GM12872 (cell line): ENCODE results near the gene SLC6A8.

ENCODE experiments used
- TF ChIP-seq, protein P1 (sequence below): IDR thresholded peaks from 3 replicates; pipeline ENCODE4 v1.5.1; 2011; ENCODE audit warnings: low read depth, mild to moderate bottlenecking, low read length, moderate library complexity; ENCODE audit not compliant: insufficient read depth

SLC6A8 gene

DNA sequence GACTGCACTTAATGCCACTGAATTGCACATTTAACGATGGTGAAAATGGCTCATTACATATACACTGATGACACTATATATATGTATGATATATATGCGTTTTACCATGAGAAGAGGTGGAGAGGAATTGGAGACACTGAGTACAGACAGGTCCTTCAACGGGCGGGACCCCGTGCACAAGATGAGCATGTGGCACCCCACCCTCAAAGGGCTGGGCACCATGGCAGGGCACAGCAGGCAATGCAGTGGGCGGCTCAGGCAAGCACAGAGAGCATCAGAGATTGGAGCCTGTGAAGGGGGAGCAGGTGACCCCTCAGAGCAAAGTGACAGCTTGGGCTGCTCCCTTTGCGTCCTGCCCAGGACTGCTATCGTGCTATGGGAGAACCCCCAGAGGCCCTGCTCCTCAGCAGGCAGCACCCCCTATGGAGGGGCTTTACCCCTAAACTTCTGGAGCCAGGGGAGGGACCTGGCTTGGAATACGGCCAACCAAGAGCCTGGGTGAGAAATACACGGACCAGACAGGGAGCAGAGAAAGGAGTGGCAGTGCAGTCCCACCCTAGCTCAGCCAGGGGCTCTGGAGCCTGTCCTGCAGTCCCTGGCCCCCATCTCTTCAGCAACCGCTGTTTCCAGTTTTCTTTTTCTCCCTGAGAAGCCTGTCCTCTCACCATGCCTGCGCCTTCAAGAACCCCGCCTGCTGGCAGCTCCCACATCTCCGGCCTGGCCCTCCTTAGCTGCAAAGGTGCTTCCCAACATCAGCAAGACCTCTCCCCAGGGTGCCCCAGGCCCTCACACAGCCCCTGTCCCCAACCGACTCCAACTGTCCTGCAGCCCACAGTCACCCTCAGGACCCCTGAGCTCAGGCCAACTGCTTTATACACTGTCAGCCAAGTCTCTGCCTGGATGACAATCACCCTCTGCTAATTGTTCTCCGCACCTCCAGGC, 10.5 kb downstream of the SLC6A8 start:
- TF ChIP-seq, protein P1, sequence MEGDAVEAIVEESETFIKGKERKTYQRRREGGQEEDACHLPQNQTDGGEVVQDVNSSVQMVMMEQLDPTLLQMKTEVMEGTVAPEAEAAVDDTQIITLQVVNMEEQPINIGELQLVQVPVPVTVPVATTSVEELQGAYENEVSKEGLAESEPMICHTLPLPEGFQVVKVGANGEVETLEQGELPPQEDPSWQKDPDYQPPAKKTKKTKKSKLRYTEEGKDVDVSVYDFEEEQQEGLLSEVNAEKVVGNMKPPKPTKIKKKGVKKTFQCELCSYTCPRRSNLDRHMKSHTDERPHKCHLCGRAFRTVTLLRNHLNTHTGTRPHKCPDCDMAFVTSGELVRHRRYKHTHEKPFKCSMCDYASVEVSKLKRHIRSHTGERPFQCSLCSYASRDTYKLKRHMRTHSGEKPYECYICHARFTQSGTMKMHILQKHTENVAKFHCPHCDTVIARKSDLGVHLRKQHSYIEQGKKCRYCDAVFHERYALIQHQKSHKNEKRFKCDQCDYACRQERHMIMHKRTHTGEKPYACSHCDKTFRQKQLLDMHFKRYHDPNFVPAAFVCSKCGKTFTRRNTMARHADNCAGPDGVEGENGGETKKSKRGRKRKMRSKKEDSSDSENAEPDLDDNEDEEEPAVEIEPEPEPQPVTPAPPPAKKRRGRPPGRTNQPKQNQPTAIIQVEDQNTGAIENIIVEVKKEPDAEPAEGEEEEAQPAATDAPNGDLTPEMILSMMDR: no peak

DNA sequence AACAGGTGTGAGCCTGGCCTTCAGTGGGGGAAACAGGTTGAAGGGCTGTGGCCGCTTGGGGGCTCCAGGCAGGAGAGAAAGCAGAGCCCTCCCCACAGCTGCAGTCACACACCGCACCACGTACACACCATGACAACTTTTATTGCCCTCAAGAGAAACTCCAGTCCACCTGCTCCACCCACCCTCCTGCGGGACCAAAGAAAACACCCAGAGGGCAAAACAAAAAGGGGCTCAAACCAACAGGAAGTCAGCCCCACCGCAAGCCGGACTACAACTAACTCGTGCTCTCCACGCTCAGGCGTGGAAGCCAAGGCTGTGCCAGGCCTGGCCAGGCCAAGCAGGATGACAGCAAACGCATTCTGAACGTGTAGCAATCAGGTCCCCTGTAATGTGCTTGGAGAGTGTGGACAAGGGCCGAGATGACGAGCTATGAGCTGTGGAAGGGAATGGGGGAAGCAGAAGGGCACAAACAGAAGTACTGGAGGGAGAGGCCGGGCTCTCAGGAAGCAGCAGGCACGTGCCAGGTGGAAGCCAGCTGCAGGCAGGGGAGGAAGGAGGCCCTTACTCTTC, 12.7 kb downstream of the SLC6A8 start:
- TF ChIP-seq, protein P1: no peak

DNA sequence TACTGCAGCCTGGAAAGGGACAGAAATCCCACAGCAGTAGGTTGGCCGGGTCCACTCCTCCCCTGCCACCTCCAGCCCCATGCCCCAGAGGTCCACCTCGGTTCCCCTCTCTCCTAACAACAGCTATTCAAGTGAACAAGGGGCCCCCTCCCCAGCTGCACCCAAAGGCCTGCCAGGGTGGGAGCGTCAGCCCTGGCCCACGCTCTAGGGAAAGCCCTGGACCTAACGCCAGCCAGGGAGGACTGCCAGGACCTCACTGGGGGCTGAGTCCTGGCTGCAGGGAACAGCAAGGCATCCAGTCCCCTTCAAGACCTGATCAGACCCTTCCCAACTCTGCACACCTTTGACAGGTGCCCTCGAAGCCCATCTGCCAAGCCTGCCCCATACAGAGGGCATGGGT, 13.2 kb downstream of the SLC6A8 start:
- TF ChIP-seq, protein P1: no peak

DNA sequence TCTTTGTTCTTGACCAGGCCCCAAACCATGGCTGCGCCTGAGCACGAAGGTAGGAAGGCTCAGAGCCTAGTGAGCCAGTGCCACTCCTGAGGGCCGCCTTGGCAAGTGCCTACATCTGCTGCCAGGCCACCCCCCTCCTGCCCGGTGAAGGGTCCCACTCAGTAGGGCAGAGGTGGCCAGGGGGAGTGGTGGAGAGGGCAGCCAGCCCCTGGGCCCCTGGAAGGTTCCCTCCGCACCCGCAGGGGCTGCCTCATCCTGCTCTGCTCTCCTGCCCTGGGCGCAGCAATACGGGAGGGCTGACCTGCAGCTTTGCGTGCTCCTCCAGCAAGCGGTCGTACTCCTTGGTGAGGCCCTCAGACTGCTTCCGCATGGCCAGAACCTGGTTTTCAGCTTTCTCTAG, 14.0 kb downstream of the SLC6A8 start:
- TF ChIP-seq, protein P1: no peak

DNA sequence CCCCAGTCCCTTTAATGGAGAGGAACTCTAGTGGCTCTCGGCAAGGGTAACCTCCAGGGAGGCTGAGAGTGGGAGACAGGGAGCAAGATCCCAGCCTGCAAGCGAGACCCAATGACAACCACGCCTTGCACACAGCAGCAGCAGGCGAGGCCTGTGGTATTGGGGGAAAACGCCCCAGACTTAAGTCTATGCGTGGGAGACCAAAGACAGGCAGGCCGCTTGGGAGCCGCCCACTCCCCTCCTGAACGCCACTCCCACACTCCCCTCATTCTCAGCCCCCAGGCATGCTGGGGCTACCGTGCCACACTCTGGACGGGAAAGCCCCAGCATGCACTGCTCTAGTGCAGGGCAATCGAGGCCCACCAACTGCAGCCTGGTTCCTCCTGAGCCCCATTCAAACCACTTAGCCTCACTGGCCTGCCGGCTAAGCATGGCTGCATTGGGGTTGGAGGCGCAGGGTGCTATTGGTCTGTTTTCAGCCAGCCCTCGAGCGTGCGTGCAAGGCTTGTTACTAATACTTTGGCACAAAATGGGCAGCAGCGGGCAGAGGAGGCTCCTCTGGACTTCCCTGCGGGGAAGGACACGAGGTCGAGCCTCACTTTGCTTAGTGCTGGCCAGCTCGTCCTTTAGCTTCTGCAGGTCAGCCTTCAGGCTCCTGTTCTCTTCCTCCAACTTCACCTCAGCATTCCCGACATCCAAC, 14.8 kb downstream of the SLC6A8 start:
- TF ChIP-seq, protein P1: no peak

DNA sequence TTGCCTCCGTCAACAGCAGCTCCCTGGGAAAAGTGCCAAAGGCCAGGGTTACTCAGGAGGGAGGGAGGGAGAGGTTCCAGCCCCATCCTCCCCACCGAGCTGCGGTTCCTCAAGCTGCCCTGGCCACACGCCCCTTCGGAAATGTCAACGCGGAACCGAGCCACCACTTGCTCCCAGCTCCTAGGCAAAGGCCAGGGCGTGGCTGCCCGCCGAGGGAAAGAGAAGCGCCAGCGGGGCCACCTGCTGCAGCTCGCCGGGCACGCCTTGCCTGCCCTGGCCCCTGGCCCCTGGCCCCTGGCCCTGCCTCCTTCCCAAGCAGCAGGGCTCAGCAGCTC, 15.3 kb downstream of the SLC6A8 start:
- TF ChIP-seq, protein P1: no peak

DNA sequence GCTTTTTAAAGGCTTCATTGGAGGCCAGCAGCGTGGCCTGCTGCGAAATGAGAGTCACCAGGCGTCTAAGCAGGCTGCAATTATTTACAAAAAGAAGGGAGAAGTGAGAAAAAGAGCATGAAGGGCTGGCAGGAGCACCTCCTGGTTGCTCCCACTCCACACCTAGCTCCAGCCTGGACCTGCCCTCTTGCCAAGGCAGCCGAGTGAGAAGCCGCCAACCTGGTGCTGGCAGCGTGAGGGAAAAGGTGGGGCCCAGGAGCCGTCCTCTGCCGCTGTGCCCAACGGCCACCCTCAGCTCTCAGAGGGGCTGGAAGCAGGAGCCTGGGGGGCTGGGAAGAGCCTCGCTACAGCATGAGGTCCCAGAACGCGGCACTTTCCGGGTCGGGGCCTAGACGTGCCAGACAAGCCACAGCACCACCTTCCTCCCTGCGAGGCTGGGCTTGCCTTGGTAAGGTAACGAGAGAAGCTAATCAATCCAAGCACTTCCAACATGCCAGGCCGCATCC, 16.3 kb downstream of the SLC6A8 start:
- TF ChIP-seq, protein P1: no peak
